Mononuclear cell (primary cell): ENCODE results near the gene KLF2. TPM values are rescaled to one million over a fixed set of nuclear protein-coding genes. Genes with fewer than 3 reads are reported as not detected.
"Not testable (repeated sequence)": the region's sequence is repeated elsewhere in the genome, so short reads cannot be mapped to it uniquely, and the experiment has no call there.

Experiments
- H3K27me3 ChIP-seq: 2 replicates; pipeline ENCODE4 v1.6.0; 2011; ENCODE audit warnings: low read length, control low read depth; ENCODE audit not compliant: insufficient read depth
- H3K4me1 ChIP-seq: 2 replicates; pipeline ENCODE4 v1.5.1; 2011; ENCODE audit warnings: mild to moderate bottlenecking, low read length, control low read depth; ENCODE audit not compliant: insufficient read depth
- H3K4me3 ChIP-seq: 2 replicates; pipeline ENCODE4 v1.5.1; 2011; ENCODE audit warnings: mild to moderate bottlenecking, low read length, moderate library complexity
- H3K9me3 ChIP-seq: 2 replicates; pipeline ENCODE4 v1.5.1; 2011; ENCODE audit warnings: low read depth, mild to moderate bottlenecking, control low read depth, low read length
- total RNA-seq: library from RNA; depleted of rRNA; stranded (reverse); fragments of >200 nt; gene quantifications from one replicate; pipeline ENCODE4 v1.2.3, GENCODE V29; 2012

KLF2 gene
- total RNA-seq, 1 donor, result 184 TPM

DNA sequence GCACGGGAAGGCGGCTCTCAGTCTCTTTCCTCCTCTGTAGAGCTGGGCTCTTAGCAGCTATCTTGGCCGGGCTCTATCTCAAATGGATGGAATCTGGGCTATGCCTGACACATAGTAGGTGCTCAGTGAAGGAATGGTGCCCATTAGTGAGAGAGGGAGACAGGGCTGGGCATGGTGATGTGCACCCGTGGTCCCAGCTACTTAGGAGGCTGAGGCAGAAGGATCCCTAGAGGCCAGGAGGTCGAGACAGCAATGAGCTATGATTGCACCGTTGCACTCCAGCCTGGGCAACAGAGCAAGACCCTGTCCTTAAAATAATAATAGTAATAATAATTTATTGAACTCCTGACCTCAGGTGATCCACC is 14.7 kb downstream of the KLF2 start:
- Histone ChIP-seq H3K4me3 (no peak overlapping the region), H3K4me1 (peaks cover 92% of the 10 kb centered on the region), H3K9me3 (no peaks in the 10 kb centered on the region), H3K27me3 (no peaks in the 10 kb centered on the region)

DNA sequence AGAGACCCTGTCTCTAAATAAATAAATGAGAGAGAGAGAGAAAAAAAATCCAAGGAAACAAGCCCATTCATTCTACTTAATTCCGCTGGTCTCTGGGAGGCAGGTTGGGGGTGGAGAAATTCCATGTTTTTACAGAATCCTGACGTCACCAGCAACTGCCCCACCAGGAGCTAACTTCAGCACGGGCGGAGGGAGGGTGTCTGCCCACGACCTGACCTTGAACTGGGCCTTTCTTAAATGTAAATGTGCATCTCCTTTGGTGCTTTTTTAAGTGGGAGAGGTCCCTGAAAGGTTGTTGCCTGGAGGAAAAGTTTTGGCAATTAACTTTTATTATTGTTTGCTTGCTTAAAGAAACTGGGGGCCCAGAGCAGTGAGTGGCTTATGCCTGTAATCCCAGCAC is 15.5 kb downstream of the KLF2 start:
- no peaks in the 10 kb centered on the region for H3K27me3 ChIP-seq
- no peaks in the 10 kb centered on the region for H3K9me3 ChIP-seq
- H3K4me3 ChIP-seq, result no peak overlapping the region
- H3K4me1 ChIP-seq, result peaks cover 84% of the 10 kb centered on the region

DNA sequence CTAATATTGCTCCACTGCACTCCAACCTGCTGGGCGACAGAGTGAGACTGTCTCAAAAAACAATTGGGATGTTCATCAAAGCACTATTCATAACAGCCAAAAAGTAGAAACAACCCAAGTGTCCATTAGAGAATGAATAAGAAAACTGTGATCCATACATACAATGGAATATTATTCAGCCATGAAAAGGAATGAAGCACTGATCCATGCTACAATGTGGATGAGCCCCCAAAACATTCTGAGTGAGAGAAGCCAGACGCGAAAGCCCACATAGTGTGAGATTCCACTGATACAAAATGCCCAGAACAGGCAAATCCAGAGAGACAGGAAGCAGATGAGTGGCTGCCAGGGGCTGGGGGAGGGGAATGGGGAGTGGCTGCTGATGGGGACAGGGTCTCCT is 16.0 kb downstream of the KLF2 start:
- Histone ChIP-seq H3K9me3 (no peaks in the 10 kb centered on the region), H3K4me3 (no peak overlapping the region), H3K4me1 (peaks cover 79% of the 10 kb centered on the region)

DNA sequence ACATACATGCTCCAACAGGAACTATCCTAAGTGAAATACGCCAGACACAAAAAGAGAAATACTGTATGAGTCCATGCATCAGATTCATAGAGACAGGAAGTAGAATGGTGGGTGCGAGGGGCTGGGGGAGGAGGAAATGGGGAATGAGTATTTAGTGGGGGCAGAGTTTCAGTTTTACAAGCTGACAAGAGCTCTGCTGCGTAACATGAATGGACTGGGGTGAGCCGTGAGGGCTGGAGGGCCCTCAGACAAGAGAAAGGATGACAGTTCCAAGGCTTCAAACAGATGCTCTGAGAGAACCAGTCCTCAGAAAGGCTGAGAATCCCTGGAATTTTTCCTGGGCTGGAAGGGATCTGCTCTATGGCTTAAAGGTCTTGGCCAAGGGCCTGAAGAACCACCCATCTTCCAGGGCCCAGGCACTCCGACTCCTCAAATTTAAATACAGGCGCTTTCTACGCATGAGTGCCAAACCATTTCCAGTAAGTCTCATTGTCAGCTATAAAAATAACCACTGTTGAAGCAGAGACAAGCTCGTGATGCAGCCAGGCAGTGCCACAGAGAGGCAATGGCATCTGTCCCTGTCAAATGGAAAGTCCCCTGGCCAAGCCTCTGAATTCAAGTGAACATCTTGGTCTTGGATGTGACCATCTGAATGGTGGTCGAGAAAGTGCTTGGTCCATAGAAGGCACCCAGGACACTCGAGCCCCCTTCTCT is 17.5 kb downstream of the KLF2 start:
- Histone ChIP-seq H3K9me3 (no peaks in the 10 kb centered on the region), H3K27me3 (no peaks in the 10 kb centered on the region), H3K4me1 (peaks cover 68% of the 10 kb centered on the region), H3K4me3 (no peak overlapping the region)

More for the DNA sequence above, 16.0 kb downstream of the KLF2 start:
- no peaks in the 10 kb centered on the region for H3K27me3 ChIP-seq

DNA sequence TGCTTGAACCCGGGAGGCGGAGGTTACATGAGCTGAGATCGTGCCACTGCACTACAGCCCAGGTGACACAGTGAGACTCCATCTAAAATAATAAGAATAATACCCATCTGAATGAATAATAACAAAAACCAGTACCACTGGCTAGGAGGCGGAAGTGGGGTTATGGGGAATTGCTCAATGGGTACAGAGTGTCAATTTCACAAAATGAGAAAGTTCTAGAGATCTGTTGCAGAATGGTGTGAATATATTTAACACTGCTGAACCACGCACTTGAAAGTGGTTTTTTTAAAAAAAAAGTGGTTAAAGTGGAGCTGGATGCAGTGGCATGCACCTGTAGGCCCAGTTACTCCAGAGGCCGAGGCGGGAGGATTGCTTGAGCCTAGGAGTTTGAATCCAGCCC is 18.5 kb downstream of the KLF2 start:
- H3K4me3 ChIP-seq, result no peak overlapping the region
- no peaks in the 10 kb centered on the region for H3K27me3 ChIP-seq
- peaks cover 58% of the 10 kb centered on the region for H3K4me1 ChIP-seq
- H3K9me3 ChIP-seq, result no peaks in the 10 kb centered on the region

DNA sequence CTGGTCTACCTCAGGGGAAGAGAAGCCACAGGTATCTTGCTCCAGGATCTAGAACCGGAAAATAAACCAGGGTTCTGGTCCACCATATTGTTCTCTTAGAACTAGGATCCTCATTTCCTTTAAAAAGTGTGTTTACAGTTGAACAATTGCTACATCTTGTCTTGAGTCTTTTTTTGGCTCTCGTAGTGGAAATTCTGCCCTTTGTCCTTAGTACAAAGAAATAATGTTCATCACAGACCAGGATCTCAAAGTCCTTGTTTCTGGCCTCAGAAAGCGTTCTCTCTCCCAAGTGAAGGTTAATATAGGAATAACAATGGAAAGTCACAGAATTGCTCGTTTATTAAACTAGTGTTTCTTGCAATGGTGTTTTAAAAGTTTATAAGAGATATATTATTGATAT is 20.8 kb downstream of the KLF2 start:
- Histone ChIP-seq H3K27me3 (no peaks in the 10 kb centered on the region), H3K9me3 (no peaks in the 10 kb centered on the region), H3K4me3 (no peak overlapping the region), H3K4me1 (peaks cover 35% of the 10 kb centered on the region)

DNA sequence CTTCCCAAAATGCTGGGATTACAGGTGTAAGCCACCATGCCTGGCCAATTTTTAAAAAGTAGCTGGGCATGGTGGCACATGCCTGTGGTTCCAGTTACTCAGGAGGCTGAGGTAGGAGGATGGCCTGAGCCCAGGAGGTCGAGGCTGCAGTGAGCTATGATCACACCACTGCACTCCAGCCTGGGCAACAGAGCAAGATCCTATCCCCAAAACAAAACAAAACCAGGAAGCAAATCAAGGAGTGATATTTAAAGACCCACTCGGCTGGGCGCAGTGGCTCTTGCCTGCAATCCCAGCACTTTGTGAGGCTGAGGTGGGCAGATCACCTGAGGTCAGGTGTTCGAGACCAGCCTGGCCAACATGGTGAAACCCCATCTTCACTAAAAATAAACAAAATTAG is 22.5 kb downstream of the KLF2 start:
- not testable (repeated sequence) for H3K27me3 ChIP-seq, H3K9me3 ChIP-seq, H3K4me3 ChIP-seq
- peaks cover 35% of the 10 kb centered on the region for H3K4me1 ChIP-seq

DNA sequence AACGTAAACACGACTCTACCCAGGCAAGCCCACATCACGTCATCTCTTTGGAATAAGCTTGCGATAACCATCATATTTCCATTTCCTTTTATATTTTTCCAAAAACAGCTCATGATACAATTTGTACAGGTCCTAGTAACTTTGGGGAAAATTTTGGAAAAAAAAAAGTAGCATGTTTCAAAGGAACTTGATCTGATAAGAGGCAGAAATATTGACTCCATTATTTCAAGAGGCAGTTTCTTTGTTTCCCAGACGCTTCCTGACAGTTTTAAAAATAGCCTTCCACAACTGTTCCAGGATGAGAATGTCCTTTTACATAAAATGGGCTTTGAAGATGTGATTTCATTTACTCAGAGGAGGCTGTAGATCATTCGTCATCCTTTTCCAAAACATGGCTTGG is 23.1 kb downstream of the KLF2 start:
- Histone ChIP-seq H3K4me1 (peaks cover 34% of the 10 kb centered on the region), H3K9me3 (no peaks in the 10 kb centered on the region), H3K27me3 (no peaks in the 10 kb centered on the region), H3K4me3 (no peak overlapping the region)

DNA sequence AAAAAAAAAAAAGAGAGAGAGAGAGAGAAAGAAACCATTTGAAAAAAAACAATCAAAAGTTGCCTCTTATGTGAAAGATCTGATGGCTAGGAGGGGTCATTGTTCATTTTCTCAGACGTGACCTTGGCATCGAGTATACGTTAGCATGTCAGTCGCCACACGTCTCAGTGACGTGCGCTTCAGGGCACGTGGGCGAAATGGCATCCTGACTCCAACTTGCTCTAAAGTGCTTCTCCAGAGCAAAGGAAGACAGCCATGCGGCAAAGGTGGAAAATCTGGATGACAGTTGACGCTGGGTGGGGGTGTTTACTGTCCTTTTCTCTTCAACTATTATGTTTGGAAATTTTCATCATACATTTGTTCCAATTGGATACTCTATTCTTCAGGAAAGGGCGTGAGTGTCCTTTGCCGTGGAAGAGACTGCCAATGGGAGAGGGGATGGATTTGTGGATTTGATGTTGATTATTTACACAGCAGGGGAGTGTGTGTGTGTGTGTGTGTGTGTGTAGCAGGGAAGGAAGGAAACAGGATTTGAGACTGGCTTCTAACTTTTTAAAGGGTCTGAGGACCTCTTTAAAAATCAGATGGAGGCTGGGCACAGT is 25.0 kb downstream of the KLF2 start:
- peaks cover 26% of the 10 kb centered on the region for H3K4me1 ChIP-seq
- no peaks in the 10 kb centered on the region for H3K9me3 ChIP-seq
- H3K4me3 ChIP-seq, result no peak overlapping the region
- no peaks in the 10 kb centered on the region for H3K27me3 ChIP-seq

DNA sequence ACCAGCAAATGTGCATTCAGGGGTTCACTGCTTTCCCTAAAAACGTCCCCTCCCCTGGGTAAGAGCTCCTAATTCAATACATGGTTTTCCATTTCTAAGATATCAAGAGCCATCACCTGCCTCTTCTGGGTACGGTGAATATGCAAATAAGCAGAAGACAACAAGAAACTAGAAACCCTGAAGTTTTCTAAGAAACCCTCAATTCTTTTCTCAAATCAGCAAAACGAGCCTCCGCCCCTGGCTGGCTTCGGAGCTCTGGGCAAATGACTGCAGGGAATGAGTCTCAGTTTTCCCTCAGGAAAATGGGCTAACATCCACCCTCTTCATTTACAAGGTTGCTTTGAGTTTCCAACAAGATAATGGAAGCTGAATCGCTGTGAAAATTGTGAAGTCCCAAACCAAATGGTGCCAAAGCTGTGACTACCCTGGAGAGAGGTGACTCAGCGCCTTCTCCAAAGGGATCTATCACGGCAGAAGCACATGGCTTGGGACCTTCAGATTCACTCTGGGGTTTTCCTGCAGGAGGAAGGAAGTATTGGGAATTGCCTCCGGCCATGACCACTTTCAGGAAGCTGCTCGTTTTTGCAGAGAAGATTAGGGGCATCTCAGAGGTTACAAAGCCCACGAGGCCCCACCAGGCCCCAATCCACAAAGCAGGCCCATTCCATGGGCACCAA is 26.6 kb downstream of the KLF2 start:
- H3K4me3 ChIP-seq, result no peak overlapping the region
- no peaks in the 10 kb centered on the region for H3K9me3 ChIP-seq
- H3K27me3 ChIP-seq, result no peaks in the 10 kb centered on the region
- H3K4me1 ChIP-seq, result peaks cover 40% of the 10 kb centered on the region

DNA sequence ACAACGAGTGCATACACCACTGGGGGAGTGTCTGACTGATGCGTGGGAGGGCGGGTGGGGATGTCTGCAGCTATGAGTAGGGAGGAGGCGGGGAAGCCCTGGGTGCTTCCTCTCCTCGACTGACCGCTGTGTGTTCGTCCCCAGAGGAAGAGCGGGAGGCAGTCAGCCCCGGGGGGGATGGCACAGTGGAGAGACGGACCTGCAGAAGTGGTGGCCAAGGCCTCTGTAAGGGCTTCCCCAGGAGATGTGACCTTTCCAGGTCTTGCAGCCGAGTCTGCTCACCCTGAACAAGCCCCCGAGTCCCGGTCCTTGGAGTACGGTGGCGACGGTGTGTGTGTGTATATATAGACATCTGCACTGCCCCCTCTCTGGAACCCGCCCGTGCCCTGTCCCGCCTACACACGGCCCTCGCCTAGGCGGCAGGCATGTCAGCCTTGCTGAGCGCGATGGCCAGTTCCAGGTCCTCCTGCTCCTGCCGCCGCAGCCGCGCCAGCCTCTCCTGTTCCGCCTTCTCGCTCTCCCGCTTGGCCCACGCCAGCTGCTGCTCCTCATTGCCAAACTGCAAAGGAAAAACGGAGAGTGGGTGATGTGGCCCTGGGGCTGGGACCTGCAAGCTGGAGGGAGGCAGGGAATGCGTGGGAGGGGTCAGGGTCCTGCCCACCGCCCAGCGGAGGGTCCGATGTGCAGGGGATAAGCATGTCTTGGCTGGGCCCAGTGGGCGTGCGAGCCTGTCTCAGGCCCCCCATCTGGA is 30.8 kb downstream of the KLF2 start:
- H3K27me3 ChIP-seq, result no peaks in the 10 kb centered on the region
- peaks cover 68% of the 10 kb centered on the region for H3K4me1 ChIP-seq
- no peaks in the 10 kb centered on the region for H3K9me3 ChIP-seq
- H3K4me3 ChIP-seq, result no peak overlapping the region

DNA sequence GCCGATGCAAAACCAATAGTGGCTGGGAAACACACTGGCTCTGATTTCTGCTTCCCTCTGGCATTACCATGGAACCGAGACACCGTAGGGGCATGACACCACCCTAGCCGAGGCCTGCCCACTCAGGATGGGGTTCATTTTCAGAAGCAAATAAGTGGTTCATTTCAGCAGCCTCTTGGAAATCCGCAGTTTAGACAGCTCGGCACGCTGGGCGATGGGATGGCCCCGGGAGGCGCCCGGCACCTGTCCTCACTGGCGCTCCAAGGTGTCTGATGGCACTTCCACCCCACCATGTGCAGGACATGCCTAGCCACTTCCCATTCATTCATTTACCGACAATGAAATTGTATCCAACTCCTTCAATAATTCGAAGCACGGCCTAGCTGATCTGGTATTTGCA is 33.8 kb downstream of the KLF2 start:
- H3K4me3 ChIP-seq, result no peak overlapping the region
- H3K9me3 ChIP-seq, result no peaks in the 10 kb centered on the region
- no peaks in the 10 kb centered on the region for H3K27me3 ChIP-seq
- H3K4me1 ChIP-seq, result peaks cover 77% of the 10 kb centered on the region

DNA sequence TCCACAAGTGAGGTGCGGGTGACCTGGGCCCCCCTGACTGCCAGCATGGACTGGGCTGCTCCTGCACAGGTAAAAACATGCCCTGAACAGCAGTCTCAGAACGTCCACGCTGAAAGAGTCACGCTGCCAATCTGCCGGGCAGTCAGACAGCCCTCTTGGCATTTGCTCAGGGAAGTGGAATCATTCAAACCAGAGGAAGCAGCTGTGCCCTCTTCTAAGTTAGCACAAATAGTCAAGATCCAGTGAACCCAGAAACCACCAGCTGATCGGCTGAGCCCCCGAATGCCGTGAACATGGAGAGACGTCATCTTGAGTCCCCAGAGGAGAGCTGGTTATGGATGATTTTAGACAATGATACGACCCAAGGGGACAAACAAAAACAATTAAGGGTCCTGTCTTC is 34.4 kb downstream of the KLF2 start:
- Histone ChIP-seq H3K4me1 (peaks cover 84% of the 10 kb centered on the region), H3K4me3 (no peak overlapping the region), H3K9me3 (no peaks in the 10 kb centered on the region), H3K27me3 (no peaks in the 10 kb centered on the region)

DNA sequence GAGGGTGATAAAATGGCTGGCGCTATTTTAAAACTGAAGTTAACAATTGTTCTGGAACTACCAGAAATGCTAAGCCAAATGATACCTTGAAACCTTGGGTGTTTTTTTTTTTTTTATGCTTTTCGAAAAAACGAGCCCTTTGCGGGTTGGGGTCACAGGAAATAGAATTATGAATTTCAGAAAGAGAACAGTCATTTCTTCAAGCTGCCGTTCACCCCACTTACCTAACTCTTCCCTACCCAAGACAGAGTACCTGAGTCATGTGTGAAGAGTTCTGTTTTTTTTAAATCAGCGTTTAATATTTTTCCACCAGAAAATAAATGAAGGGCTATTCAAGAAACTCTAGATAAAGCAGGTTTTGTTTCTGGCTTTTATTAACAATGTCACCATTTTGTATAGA is 35.3 kb downstream of the KLF2 start:
- H3K9me3 ChIP-seq, result no peaks in the 10 kb centered on the region
- no peak overlapping the region for H3K4me3 ChIP-seq
- no peaks in the 10 kb centered on the region for H3K27me3 ChIP-seq
- peaks cover 85% of the 10 kb centered on the region for H3K4me1 ChIP-seq

DNA sequence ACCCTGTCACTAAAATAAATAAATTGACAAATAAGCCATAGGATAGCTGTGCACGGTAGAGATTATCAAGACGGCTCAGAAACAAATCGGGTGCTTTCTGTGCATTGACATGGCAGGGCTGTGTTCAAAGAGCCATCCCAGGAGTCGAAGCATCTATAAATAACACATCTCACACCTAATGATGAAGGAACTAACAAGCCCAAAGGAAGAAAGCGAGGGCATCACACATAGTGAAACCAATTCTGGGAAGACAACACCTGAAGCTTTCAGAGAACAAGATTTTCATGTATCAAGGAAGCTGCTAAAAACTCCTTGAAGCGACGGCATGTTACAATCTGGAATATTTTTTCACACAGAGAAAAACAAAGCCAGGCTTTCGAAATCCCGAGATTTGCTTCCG is 36.1 kb downstream of the KLF2 start:
- H3K4me3 ChIP-seq, result no peak overlapping the region
- no peaks in the 10 kb centered on the region for H3K9me3 ChIP-seq
- H3K4me1 ChIP-seq, result peaks cover 86% of the 10 kb centered on the region
- no peaks in the 10 kb centered on the region for H3K27me3 ChIP-seq
